HAP-1 (cell line): ENCODE results near the gene SPRN.
"Not testable (repeated sequence)": the region's sequence is repeated elsewhere in the genome, so short reads cannot be mapped to it uniquely, and the experiment has no call there.

Experiments
- DNase-seq, 2 experiments: peaks; one replicate each; pipeline ENCODE4 v3.0.0-alpha.2; 2016 to 2020; ENCODE audit warnings: low spot score in 2 of 2
- H3K27me3 ChIP-seq: fragments of 250-450 bp; sonication (Bioruptor Pico); 2 replicates; pipeline ENCODE4 v1.5.1; 2020; ENCODE audit warnings: low read depth, mild to moderate bottlenecking, moderate library complexity
- H3K36me3 ChIP-seq: fragments of 250-450 bp; sonication (Bioruptor Pico); replicated peaks from 2 replicates; pipeline ENCODE4 v1.5.1; 2020; ENCODE audit warnings: mild to moderate bottlenecking
- H3K4me1 ChIP-seq: fragments of 250-450 bp; sonication (Bioruptor Pico); 2 replicates; pipeline ENCODE4 v1.5.1; 2020; ENCODE audit warnings: mild to moderate bottlenecking
- H3K4me3 ChIP-seq: fragments of 250-450 bp; sonication (Bioruptor Pico); 2 replicates; pipeline ENCODE4 v1.5.1; 2020; ENCODE audit warnings: mild to moderate bottlenecking, moderate library complexity
- H3K9me3 ChIP-seq: fragments of 250-450 bp; sonication (Bioruptor Pico); 2 replicates; pipeline ENCODE4 v1.5.1; 2020; ENCODE audit warnings: mild to moderate bottlenecking, moderate library complexity
- in situ Hi-C: fragments of 300-500 bp; cut with MboI; formaldehyde crosslinking; loops from 3 replicates; pipeline ENCODE4 v1.14.3; 2020; ENCODE audit warnings: low sequenced_read_pairs, inconsistent platforms, mixed read lengths

Gene SPRN

GRCh38 chr10:133451346-133451745 lies 26.9 kb upstream of the SPRN start:
- Histone ChIP-seq H3K27me3 (peaks cover 7% of the 10 kb centered on the region), H3K4me3 (no peak overlapping the region), H3K36me3 (no peaks in the 10 kb centered on the region), H3K9me3 (no peaks in the 10 kb centered on the region; the same call in 1 of the 2 replicates), H3K4me1 (no peaks in the 10 kb centered on the region)
- DNase-seq: no peak
- in situ Hi-C loops: no loop called here

- in situ Hi-C loops: loop anchor here (10.0 kb wide), 1 partner anchor 127 kb away; no protein-coding TSS in a partner anchor
- peaks cover 7% of the 10 kb centered on the region for H3K27me3 ChIP-seq
- no peaks in the 10 kb centered on the region for H3K36me3 ChIP-seq
- no peaks in the 10 kb centered on the region for H3K4me1 ChIP-seq
- H3K4me3 ChIP-seq: no peak overlapping the region
- no peaks in the 10 kb centered on the region; the same call in 1 of the 2 replicates for H3K9me3 ChIP-seq
- no peak for DNase-seq
These were observed 23.7 kb upstream of the SPRN start for GRCh38 chr10:133448120-133448519.

- H3K9me3 ChIP-seq: no peaks in the 10 kb centered on the region; the same call in 1 of the 2 replicates
- H3K27me3 ChIP-seq: peaks cover 7% of the 10 kb centered on the region
- no peak for DNase-seq
- H3K4me1 ChIP-seq: no peaks in the 10 kb centered on the region
- no peaks in the 10 kb centered on the region for H3K36me3 ChIP-seq
- no peak overlapping the region for H3K4me3 ChIP-seq
- in situ Hi-C loops: loop anchor here (10.0 kb wide), 1 partner anchor 128 kb away; no protein-coding TSS in a partner anchor
These were observed 22.6 kb upstream of the SPRN start for GRCh38 chr10:133446979-133447378.

- no peaks in the 10 kb centered on the region for H3K4me1 ChIP-seq
- no peak for DNase-seq
- H3K27me3 ChIP-seq: peaks cover 2% of the 10 kb centered on the region
- in situ Hi-C loops: loop anchor here (10.0 kb wide), 1 partner anchor 129 kb away; no protein-coding TSS in a partner anchor
- no peaks in the 10 kb centered on the region; the same call in 1 of the 2 replicates for H3K9me3 ChIP-seq
- H3K4me3 ChIP-seq: no peak overlapping the region
- no peaks in the 10 kb centered on the region for H3K36me3 ChIP-seq
These were observed 21.6 kb upstream of the SPRN start for GRCh38 chr10:133445751-133446708.

DNA sequence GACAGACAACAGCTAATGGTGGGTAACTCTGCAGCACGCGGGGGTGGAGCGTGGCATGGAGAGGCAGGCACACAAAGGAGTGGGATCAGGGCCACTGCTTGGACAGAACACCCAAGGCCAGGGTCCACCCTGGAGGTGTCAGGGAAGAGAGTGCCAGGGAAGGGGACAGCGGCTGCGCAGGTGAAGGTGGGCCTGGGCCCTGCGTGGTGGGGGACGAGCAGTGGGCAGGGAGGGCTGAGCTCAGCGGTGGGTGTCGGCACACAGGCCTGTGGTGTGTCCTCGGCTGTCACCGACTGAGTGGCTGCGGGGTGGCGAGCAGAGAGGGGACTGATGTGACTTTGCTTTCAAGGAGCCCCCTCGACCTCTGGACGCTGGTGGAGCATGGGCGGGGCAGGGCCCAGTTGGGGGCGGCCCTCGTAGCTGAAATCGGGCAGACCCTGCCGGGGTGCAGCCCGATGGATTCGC lies 20.9 kb upstream of the SPRN start:
- Histone ChIP-seq H3K4me3 (no peak overlapping the region), H3K9me3 (no peaks in the 10 kb centered on the region; the same call in 1 of the 2 replicates), H3K27me3 (no peaks in the 10 kb centered on the region), H3K4me1 (no peaks in the 10 kb centered on the region), H3K36me3 (no peaks in the 10 kb centered on the region)
- no peak for DNase-seq
- in situ Hi-C loops: loop anchor here (10.0 kb wide), 1 partner anchor 130 kb away; no protein-coding TSS in a partner anchor

DNA sequence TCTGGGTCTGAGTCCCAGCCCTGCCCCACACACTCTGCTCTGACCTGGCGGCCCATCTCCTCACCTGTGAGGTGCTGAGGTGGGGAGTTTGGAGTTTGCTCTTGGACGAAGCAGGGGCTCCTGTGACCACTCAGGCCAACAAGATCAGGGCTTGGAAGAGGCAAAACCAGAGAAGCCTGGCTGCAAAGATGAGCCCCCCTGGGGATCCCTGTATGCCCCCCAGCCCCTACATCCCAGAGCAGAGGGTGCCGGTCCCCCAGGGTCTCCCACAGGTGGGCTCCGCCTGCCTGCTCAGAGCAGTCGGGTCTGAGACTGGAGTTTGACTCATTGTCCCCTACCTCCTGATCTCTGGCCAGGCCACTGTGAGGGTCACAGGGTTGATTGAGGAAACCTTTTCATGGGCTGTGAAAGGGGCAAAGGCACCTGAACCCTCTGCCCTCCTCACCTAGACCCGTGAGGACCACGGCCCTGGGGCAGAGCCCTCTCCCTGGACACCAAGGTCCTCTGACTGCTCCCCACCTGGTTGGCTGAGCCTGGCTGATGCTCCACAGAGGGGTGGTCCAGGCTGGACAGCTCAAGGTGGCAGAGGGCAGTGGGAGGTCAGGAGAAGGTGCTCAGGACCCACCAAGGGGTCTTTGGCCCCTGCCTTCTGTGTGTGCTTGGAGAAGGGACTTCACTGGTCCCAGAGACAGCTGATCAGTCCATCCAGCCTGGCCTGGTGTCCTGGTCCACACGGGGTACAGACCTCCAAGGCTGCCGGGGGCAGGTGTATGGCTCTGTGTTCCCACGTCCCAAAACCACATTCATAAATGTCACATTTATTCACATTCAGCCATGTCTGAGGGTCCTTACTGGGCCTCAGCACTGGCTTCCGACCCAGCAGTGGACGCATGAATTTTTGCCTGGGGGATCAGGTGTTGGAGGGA lies 20.2 kb upstream of the SPRN start:
- Histone ChIP-seq H3K27me3 (no peaks in the 10 kb centered on the region), H3K9me3 (no peaks in the 10 kb centered on the region; the same call in 1 of the 2 replicates), H3K4me3 (no peak overlapping the region), H3K36me3 (no peaks in the 10 kb centered on the region), H3K4me1 (no peaks in the 10 kb centered on the region)
- DNase-seq: no peak
- in situ Hi-C loops: loop anchor here (10.0 kb wide), 1 partner anchor 130 kb away; no protein-coding TSS in a partner anchor

- Histone ChIP-seq H3K4me1 (no peaks in the 10 kb centered on the region), H3K27me3 (no peaks in the 10 kb centered on the region), H3K9me3 (no peaks in the 10 kb centered on the region; the same call in 1 of the 2 replicates), H3K4me3 (no peak overlapping the region), H3K36me3 (no peaks in the 10 kb centered on the region)
- in situ Hi-C loops: loop anchor here (10.0 kb wide), 1 partner anchor 132 kb away; no protein-coding TSS in a partner anchor
- DNase-seq: no peak
These were observed 18.8 kb upstream of the SPRN start for GRCh38 chr10:133442967-133443924.

DNA sequence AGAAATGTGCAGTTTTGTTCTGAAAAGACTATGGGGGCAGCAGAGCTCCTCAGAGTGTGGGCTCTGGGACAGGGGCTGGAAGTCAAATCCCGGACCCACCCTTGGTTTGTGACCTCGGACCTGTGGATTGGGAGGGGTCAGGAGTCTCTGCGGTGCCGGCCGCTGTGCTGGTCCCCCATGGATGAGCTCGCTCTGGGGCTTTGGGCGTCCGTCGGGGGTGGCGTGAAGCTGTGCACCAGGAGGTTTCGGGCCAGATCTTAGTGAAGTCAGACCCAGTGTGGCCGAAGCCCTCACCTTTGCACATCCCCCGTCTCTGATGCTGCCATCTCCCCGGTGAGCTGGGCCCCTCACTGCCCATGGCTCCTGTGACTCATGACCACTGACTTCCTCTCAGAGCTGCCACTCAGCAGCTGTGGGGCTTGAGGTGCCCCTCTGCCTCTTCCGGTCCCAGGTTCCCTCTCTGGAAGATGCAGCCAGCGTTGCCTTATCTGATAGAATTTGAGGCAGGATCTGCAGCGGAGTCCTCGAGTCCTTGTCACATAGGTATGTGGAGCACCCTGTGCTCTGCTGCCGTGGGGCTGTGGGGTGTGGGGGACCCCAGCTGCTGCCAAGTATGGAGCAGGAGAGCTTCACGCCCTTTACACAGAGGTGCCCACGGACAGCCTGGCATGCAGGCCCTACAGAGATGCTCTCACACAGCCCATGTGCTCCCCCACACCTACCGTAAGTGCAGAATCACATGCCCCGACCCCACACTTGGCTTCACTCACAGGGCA lies 18.0 kb upstream of the SPRN start:
- no peak for DNase-seq
- Histone ChIP-seq H3K27me3 (no peaks in the 10 kb centered on the region), H3K4me1 (no peaks in the 10 kb centered on the region), H3K36me3 (no peaks in the 10 kb centered on the region), H3K9me3 (no peaks in the 10 kb centered on the region; the same call in 1 of the 2 replicates), H3K4me3 (no peak overlapping the region)
- in situ Hi-C loops: loop anchor here (10.0 kb wide), 1 partner anchor 132 kb away; no protein-coding TSS in a partner anchor

DNA sequence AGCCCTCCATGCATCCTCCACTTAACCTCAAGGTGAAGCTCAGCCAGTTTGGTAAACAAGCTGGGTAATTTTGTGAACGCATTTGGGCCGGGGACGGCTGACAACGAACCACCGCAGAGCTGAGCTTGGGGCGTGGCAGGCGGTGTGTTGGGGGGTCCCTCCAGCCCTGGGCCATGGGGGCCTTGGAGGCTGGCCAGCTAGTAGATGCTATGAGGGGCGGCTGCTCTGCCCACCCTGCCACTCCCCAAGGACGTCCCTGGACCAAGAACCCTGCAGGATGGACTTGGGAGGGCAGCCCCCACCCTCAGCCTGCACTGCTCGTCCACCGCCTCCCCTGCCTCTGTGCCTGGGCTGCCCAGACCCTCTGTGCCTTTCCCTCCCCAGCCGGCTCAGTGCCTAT lies 17.4 kb upstream of the SPRN start:
- DNase-seq: no peak
- in situ Hi-C loops: loop anchor here (10.0 kb wide), 1 partner anchor 133 kb away; no protein-coding TSS in a partner anchor
- H3K36me3 ChIP-seq: no peaks in the 10 kb centered on the region
- H3K4me3 ChIP-seq: no peak overlapping the region
- no peaks in the 10 kb centered on the region for H3K27me3 ChIP-seq
- H3K9me3 ChIP-seq: no peaks in the 10 kb centered on the region
- no peaks in the 10 kb centered on the region for H3K4me1 ChIP-seq

DNA sequence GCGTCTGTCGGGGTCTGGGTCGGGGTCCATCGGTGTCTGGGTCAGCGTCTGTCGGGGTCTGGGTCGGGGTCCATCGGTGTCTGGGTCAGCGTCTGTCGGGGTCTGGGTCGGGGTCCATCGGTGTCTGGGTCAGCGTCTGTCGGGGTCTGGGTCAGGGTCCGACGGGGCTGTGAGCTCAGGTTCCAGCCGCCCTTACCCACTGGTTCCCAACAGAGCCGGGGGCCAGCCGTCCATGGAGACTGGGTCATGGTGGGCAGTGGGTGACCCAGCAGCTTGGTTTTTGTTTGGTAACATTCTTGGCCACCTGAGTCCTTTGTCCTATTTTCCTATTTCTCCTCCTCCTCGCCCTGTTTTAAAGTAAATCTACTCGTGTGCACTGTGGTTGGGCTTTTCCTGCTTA lies 16.9 kb upstream of the SPRN start:
- H3K36me3 ChIP-seq, H3K4me1 ChIP-seq, DNase-seq, H3K27me3 ChIP-seq, H3K4me3 ChIP-seq, H3K9me3 ChIP-seq: not testable (repeated sequence)
- in situ Hi-C loops: loop anchor here (10.0 kb wide), 1 partner anchor 133 kb away; no protein-coding TSS in a partner anchor

- Histone ChIP-seq H3K9me3 (no peaks in the 10 kb centered on the region), H3K4me1 (no peaks in the 10 kb centered on the region), H3K4me3 (no peak overlapping the region), H3K27me3 (0 out of 2 replicates have a peak, but pooled peaks cover 3% of the 10 kb centered on the region), H3K36me3 (no peaks in the 10 kb centered on the region)
- in situ Hi-C loops: loop anchor here (10.0 kb wide), 1 partner anchor 134 kb away; no protein-coding TSS in a partner anchor
- no peak for DNase-seq
These were observed 16.3 kb upstream of the SPRN start for GRCh38 chr10:133440633-133441285.
